ENCODE results near the gene RGS16. TPM values are rescaled to one million over a fixed set of nuclear protein-coding genes. Genes with fewer than 3 reads are reported as not detected.

Gene RGS16
- total RNA-seq, 1 donor from 2014 or later, result 12.0 TPM

GRCh38 chr1:182625024-182625423 lies 20.8 kb upstream of the RGS16 start:
- Histone ChIP-seq H3K27me3 (no peaks in the 10 kb centered on the region), H3K36me3 (no peaks in the 10 kb centered on the region), H3K4me1 (no peaks in the 10 kb centered on the region), H3K9me3 (no peaks in the 10 kb centered on the region), H3K4me3 (no peak overlapping the region), H3K27ac (no peak overlapping the region)
- intact Hi-C loops (cut with DNase I), result no loop called here
- no peak for DNase-seq
- no peak for ATAC-seq
- TF ChIP-seq, protein P1, sequence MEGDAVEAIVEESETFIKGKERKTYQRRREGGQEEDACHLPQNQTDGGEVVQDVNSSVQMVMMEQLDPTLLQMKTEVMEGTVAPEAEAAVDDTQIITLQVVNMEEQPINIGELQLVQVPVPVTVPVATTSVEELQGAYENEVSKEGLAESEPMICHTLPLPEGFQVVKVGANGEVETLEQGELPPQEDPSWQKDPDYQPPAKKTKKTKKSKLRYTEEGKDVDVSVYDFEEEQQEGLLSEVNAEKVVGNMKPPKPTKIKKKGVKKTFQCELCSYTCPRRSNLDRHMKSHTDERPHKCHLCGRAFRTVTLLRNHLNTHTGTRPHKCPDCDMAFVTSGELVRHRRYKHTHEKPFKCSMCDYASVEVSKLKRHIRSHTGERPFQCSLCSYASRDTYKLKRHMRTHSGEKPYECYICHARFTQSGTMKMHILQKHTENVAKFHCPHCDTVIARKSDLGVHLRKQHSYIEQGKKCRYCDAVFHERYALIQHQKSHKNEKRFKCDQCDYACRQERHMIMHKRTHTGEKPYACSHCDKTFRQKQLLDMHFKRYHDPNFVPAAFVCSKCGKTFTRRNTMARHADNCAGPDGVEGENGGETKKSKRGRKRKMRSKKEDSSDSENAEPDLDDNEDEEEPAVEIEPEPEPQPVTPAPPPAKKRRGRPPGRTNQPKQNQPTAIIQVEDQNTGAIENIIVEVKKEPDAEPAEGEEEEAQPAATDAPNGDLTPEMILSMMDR (IDR thresholded peaks at IDR 0.05), result no peak

- TF ChIP-seq, protein P1 (IDR thresholded peaks at IDR 0.05), result no peak
- H3K36me3 ChIP-seq, result no peaks in the 10 kb centered on the region
- ATAC-seq (no peak), DNase-seq (no peak)
- no peaks in the 10 kb centered on the region for H3K4me1 ChIP-seq
- H3K27me3 ChIP-seq, result no peaks in the 10 kb centered on the region
- H3K27ac ChIP-seq, result no peak overlapping the region
- H3K9me3 ChIP-seq, result no peaks in the 10 kb centered on the region
- no peak overlapping the region for H3K4me3 ChIP-seq
- intact Hi-C loops (cut with DNase I), result no loop called here
These were observed 20.4 kb upstream of the RGS16 start for GRCh38 chr1:182624577-182624976.

DNA sequence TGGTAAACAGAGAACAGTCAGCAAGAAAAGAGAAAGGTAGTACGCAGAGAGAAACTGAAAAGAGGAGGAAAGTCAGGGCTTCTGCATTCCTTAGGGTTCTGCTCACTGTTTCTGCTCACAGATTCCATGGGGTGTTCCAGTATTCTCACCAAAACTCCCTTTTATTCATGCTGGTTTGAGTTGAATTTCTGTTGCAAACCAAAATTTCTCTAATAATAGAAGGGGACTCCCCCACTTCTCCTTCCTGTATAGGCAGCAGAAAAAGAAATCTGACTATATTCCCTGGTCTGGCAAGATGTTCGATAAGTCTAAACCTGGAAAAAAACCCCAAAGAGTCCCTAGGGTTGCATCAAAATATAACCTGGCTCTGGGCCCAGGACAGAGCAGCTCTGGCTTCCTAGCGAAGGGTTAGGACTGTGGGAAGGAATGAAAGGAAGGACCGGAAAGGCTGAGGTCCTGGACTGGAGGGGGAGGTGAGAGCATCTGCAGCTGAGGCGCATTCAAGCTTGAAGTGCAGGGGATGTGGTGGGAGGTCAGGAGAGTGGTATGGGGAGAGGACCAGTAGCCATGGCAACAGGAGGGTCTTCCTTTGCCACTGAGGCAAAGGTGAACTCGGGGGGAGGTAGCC lies 18.8 kb upstream of the RGS16 start:
- Histone ChIP-seq H3K36me3 (no peaks in the 10 kb centered on the region), H3K27me3 (no peaks in the 10 kb centered on the region), H3K4me1 (no peaks in the 10 kb centered on the region), H3K4me3 (no peak overlapping the region), H3K27ac (no peak overlapping the region), H3K9me3 (no peaks in the 10 kb centered on the region)
- ATAC-seq (no peak), DNase-seq (no peak)
- TF ChIP-seq, protein P1 (IDR thresholded peaks at IDR 0.05), result no peak
- intact Hi-C loops (cut with DNase I), result no loop called here

DNA sequence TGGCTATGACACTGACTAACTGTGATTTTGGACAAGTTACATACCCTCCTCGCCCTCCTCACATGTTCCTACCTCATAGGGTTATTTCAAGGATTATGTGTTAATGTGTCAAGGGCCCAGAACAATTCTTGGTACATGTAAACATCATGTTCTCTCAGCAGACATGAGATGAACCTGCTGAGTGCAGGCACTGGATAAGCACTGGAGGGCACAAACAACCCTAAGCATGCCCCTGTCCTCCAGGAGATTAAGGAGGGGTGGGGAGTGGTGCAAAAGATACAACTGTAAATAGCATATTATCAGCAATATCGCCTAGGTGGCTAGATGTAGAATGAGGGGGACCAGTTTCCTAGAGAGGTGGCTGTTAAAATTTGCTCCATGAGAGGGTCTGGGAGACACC lies 17.7 kb upstream of the RGS16 start:
- TF ChIP-seq, protein P1 (IDR thresholded peaks at IDR 0.05), result no peak
- Histone ChIP-seq H3K36me3 (no peaks in the 10 kb centered on the region), H3K9me3 (no peaks in the 10 kb centered on the region), H3K4me3 (no peak overlapping the region), H3K4me1 (no peaks in the 10 kb centered on the region), H3K27me3 (no peaks in the 10 kb centered on the region), H3K27ac (no peak overlapping the region)
- intact Hi-C loops (cut with DNase I), result no loop called here
- ATAC-seq (no peak), DNase-seq (no peak)

DNA sequence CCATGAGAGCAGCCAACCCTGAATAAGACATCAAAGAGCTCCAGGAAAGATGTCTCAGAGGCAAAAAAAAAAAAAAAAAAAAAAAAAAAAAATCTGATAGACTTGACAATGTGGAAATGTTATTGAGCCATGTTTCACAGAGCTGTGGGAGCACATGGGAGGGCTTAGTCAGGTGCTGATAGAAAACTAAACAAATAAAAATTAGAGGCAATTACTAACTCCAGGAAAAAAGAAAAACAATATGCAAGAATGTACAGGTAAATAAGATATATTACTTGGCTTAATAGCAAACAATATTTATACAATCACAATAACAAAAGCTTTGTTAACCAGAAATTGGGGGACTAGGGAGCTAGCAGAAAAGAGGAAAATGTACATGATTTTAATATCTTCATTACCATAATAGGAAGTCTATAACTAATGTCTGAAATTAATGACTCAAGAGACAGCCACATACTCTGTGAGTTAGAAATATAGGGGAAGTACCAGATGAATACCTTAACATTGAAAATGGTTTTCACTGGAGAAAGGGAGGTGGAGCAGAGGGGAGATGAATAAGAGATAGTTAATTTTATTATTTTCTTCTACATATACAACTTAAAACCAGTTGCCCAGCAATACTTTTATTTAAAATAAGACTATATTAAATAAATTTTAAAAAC lies 16.9 kb upstream of the RGS16 start:
- H3K4me1 ChIP-seq, result peaks cover 1% of the 10 kb centered on the region
- H3K27me3 ChIP-seq, result no peaks in the 10 kb centered on the region
- intact Hi-C loops (cut with DNase I), result no loop called here
- H3K9me3 ChIP-seq, result no peaks in the 10 kb centered on the region
- TF ChIP-seq, protein P1 (IDR thresholded peaks at IDR 0.05), result no peak
- H3K27ac ChIP-seq, result no peak overlapping the region
- no peak overlapping the region for H3K4me3 ChIP-seq
- no peaks in the 10 kb centered on the region for H3K36me3 ChIP-seq
- DNase-seq, result no peak
- no peak for ATAC-seq
